GM12865 (cell line): ENCODE data around the gene OR11H6.
"Not testable (repeated sequence)": the region's sequence is repeated elsewhere in the genome, so short reads cannot be mapped to it uniquely, and the experiment has no call there.

ENCODE experiments used
- DNase-seq: peaks from one replicate; pipeline ENCODE4 v3.0.0; 2010; ENCODE audit warnings: low read depth
- H3K4me3 ChIP-seq: 2 replicates; pipeline ENCODE4 v1.5.1; 2011; ENCODE audit warnings: mild to moderate bottlenecking, low read depth, low read length, control low read depth
- CTCF ChIP-seq: IDR thresholded peaks from 2 replicates; pipeline ENCODE4 v1.5.1; 2011; ENCODE audit warnings: low read length, control low read depth, low read depth, inconsistent platforms; ENCODE audit not compliant: insufficient read depth; ENCODE audit errors: missing control alignments

OR11H6 gene

GRCh38 chr14:20184181-20184580 is 39.3 kb upstream of the OR11H6 start:
- no peak for TF ChIP-seq CTCF
- H3K4me3 ChIP-seq, result no peak overlapping the region
- no peak for DNase-seq

- no peak within 1 kb of the TSS for H3K4me3 ChIP-seq
- DNase-seq, result no peak
- no peak for TF ChIP-seq CTCF
These were observed 32.9 kb upstream of the OR11H6 start, which contains the start of gene OR11G2 for GRCh38 chr14:20190596-20190995. Gene OR11G2, plus strand, starts transcription at chr14:20190896. Its CDS starts 6,542 bp downstream, at chr14:20197438.

- TF ChIP-seq CTCF, result no peak
- no peak for DNase-seq
- no peak overlapping the region for H3K4me3 ChIP-seq
These were observed 32.1 kb upstream of the OR11H6 start for GRCh38 chr14:20191396-20191795.

- no peak for DNase-seq
- H3K4me3 ChIP-seq, result no peak overlapping the region
- no peak for TF ChIP-seq CTCF
These were observed 29.4 kb upstream of the OR11H6 start for GRCh38 chr14:20194101-20194500.

- DNase-seq, result not testable (repeated sequence)
These were observed 28.3 kb upstream of the OR11H6 start for GRCh38 chr14:20195170-20195569.

GRCh38 chr14:20195911-20196310 is 27.6 kb upstream of the OR11H6 start:
- H3K4me3 ChIP-seq, result no peak overlapping the region
- DNase-seq, result no peak
- TF ChIP-seq CTCF, result no peak

More at GRCh38 chr14:20195170-20195569, 28.3 kb upstream of the OR11H6 start:
- not testable (repeated sequence) for H3K4me3 ChIP-seq

- no peak for TF ChIP-seq CTCF
- no peak overlapping the region for H3K4me3 ChIP-seq
- DNase-seq, result no peak
These were observed 26.1 kb upstream of the OR11H6 start for GRCh38 chr14:20197459-20197858.
